Peyer's patch (tissue), 4 donors: Measurements from ENCODE around the gene PFKM. TPM values are rescaled to one million over a fixed set of nuclear protein-coding genes. Genes with fewer than 3 reads are reported as not detected.

ENCODE experiments used
- DNase-seq, 3 donors: peaks; one replicate each; pipeline ENCODE4 v3.0.0-alpha.2; 2017 to 2019
- H3K27ac ChIP-seq, 4 donors: fragments of 200-600 bp; sonication (generic); one replicate each; pipeline ENCODE4 v1.5.1; 2016 to 2019
- H3K27me3 ChIP-seq, 2 donors: fragments of 200-600 bp; sonication (generic); one replicate each; pipeline ENCODE4 v1.5.1; 2019
- H3K36me3 ChIP-seq, 3 donors: fragments of 200-600 bp; sonication (generic); one replicate each; pipeline ENCODE4 v1.5.1; 2016 to 2019
- H3K4me1 ChIP-seq, 4 donors: fragments of 200-600 bp; sonication (generic); one replicate each; pipeline ENCODE4 v1.5.1; 2016 to 2019
- H3K4me3 ChIP-seq, 4 donors: fragments of 200-600 bp; sonication (generic); 1 replicate in 3 of 4; 2 replicates in 1 of 4; pipeline ENCODE4 v1.5.1; 2016 to 2019; ENCODE audit warnings: mild to moderate bottlenecking in 1 of 4
- H3K9me3 ChIP-seq, 4 donors: fragments of 200-600 bp; sonication (generic); one replicate each; pipeline ENCODE4 v1.5.1; 2016 to 2019; ENCODE audit warnings: mild to moderate bottlenecking in 1 of 4
- POLR2A ChIP-seq, 2 donors: fragments of 450-650 bp; IDR thresholded peaks; one replicate each; pipeline ENCODE4 v1.5.1; 2017; ENCODE audit warnings: antibody characterized with exemption in 2 of 2, mild to moderate bottlenecking in 2 of 2, moderate library complexity in 2 of 2
- total RNA-seq, 4 donors: library from RNA; depleted of rRNA; stranded (reverse); fragments of >200 nt; gene quantifications; one replicate each; pipeline ENCODE4 v1.1.0, GENCODE V29; 2016
- TF ChIP-seq, protein P1 (sequence below), 6 experiments: fragments of 450-650 bp in 4 of 6; fragments of 200-600 bp in 2 of 6; sonication (generic) in 1 of 6; IDR thresholded peaks; one replicate each; pipeline ENCODE4 v1.5.1; 2017 to 2019; ENCODE audit warnings: antibody characterized with exemption in 6 of 6, mild to moderate bottlenecking in 3 of 6, moderate library complexity in 1 of 6

Gene PFKM
- total RNA-seq, 4 donors from 2014 or later, result 10.0 to 38.0 (median 27.0) TPM

DNA sequence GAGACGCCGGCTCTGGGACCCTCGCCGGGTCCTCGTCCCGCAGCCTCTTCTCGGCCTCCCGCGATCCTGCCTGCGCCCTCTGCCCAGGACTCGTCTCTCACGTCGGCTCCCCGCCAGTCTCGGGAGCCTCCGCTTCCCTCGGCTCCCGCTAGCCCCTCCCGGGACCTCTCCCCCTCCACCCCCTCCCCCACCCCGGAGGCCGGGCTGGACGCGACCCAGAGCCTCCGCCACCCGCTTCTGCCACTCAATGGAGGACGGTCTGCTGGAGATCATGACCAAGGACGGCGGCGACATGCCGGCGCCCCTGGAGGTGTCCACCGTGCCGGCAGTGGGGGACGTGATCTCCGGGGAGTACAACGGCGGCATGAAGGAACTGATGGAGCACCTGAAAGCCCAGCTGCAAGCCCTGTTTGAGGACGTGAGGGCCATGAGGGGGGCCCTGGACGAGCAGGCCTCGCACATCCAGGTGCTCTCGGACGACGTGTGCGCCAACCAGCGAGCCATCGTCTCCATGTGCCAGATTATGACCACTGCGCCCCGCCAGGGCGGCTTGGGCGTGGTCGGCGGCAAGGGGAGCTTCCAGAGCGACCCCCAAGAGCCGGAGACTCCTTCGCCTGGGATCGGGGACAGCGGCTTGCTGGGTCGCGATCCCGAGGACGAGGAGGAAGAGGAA lies 64.8 kb downstream of the PFKM start:
- H3K36me3 ChIP-seq, result no peaks in the 10 kb centered on the region
- TF ChIP-seq POLR2A (IDR thresholded peaks at IDR 0.05), result no peak
- TF ChIP-seq, protein P1, sequence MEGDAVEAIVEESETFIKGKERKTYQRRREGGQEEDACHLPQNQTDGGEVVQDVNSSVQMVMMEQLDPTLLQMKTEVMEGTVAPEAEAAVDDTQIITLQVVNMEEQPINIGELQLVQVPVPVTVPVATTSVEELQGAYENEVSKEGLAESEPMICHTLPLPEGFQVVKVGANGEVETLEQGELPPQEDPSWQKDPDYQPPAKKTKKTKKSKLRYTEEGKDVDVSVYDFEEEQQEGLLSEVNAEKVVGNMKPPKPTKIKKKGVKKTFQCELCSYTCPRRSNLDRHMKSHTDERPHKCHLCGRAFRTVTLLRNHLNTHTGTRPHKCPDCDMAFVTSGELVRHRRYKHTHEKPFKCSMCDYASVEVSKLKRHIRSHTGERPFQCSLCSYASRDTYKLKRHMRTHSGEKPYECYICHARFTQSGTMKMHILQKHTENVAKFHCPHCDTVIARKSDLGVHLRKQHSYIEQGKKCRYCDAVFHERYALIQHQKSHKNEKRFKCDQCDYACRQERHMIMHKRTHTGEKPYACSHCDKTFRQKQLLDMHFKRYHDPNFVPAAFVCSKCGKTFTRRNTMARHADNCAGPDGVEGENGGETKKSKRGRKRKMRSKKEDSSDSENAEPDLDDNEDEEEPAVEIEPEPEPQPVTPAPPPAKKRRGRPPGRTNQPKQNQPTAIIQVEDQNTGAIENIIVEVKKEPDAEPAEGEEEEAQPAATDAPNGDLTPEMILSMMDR (IDR thresholded peaks at IDR 0.05), result no peak
- peak overlapping the region in 1 of 4 donors; percentile 56 for H3K27ac ChIP-seq
- peak overlapping the region; percentile 56 to 62 (median 60) for H3K4me3 ChIP-seq
- H3K27me3 ChIP-seq, result no peaks in the 10 kb centered on the region
- no peak for DNase-seq
- H3K4me1 ChIP-seq, result peaks cover 0 to 21% (median 5%) of the 10 kb centered on the region in 4 donors
- no peaks in the 10 kb centered on the region for H3K9me3 ChIP-seq

- Histone ChIP-seq H3K4me1 (peaks cover 0 to 21% (median 5%) of the 10 kb centered on the region in 4 donors), H3K36me3 (no peaks in the 10 kb centered on the region), H3K27ac (no peak overlapping the region), H3K27me3 (no peaks in the 10 kb centered on the region), H3K4me3 (peak overlapping the region in 3 of 4 donors; percentile 59 to 62 (median 60)), H3K9me3 (no peaks in the 10 kb centered on the region)
- no peak for TF ChIP-seq POLR2A (IDR thresholded peaks at IDR 0.05)
- TF ChIP-seq, protein P1 (IDR thresholded peaks at IDR 0.05), result no peak
- no peak for DNase-seq
Measured at GRCh38 chr12:48184549-48184922, 65.4 kb downstream of the PFKM start.

DNA sequence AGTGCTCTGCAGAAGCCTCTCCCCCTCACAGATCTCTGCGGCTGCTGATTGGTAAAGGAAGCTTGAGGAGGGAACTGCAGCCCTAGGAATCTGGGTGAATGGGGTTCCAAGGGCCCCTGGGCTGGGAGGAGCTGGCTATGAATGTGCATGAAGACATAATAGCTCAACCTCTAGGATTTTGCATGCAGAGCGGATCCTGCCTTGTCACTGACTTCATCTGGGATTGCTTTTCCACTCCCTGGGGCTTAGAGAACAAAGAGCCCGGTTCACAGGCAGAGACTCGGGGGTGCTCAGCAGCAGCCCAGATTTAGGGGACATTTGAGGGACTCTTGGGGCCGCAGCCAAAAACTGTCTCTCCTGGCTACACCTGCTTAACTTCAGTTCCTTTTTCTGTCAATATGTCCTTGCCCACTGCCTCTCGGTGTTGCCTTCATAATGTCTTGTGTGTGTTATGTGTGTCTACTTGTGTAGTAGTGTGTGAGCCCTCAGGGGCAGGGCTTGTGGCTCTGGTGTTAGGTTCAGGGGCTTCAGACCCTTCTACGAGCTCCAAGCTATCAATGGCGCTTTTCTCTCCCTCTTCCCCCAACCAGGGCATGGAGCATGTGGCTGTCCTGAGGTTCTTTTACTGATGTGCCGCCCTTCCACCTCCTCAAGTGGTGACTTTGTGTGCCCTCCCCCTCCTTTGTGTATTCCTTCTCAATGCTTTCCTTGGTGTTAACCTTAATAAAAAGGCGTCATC lies 66.2 kb downstream of the PFKM start:
- Histone ChIP-seq H3K4me1 (peaks cover 0 to 21% (median 5%) of the 10 kb centered on the region in 4 donors), H3K36me3 (no peaks in the 10 kb centered on the region), H3K9me3 (no peaks in the 10 kb centered on the region), H3K4me3 (no peak overlapping the region), H3K27me3 (no peaks in the 10 kb centered on the region), H3K27ac (no peak overlapping the region)
- DNase-seq, result no peak
- no peak for TF ChIP-seq POLR2A (IDR thresholded peaks at IDR 0.05)
- TF ChIP-seq, protein P1 (IDR thresholded peaks at IDR 0.05), result no peak

DNA sequence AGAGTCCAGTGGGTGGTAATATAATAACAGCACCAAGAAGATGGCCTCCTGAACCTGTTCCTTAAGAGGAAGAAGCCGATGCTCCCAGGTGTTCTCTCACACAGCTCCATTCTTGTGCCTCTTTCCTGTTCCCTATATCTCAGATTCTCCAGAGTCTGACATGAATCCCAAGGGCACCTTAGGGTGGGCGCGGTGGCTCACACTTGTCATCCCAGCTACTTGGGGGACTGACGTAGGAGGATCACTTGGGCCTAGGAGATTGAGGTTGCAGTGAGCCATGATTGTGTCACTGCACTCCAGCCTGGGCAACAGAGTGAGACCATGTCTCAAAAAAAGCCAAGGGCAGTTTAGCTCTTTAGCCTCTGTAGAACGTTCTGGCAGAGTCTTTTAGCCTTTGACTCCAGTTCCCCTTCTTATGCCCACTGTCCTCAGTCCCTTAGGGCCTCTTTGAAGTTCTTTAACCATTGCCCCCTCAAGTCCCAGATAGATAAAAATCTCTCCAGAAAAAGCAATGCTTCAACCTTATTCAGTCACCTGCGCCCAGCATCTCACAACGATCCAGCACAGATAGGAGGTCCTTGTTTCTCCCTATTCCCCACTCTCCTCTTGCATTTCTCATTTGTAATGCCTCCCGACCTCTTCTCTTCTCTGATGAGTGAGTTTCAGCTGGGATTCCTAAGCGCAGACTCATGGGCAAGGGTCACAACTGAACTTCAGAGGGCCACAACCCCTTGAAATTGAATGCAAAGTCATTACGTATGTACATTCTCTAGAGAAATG lies 68.9 kb downstream of the PFKM start:
- H3K36me3 ChIP-seq, result no peaks in the 10 kb centered on the region
- H3K27me3 ChIP-seq, result no peaks in the 10 kb centered on the region
- H3K4me3 ChIP-seq, result no peak overlapping the region
- no peaks in the 10 kb centered on the region for H3K9me3 ChIP-seq
- no peak overlapping the region for H3K27ac ChIP-seq
- no peak for TF ChIP-seq POLR2A (IDR thresholded peaks at IDR 0.05)
- TF ChIP-seq, protein P1 (IDR thresholded peaks at IDR 0.05), result no peak
- peaks cover 0 to 15% (median 5%) of the 10 kb centered on the region in 4 donors for H3K4me1 ChIP-seq
- DNase-seq, result no peak

- no peak overlapping the region for H3K27ac ChIP-seq
- DNase-seq, result peak in 2 of 3 donors; percentile 68 to 93
- H3K27me3 ChIP-seq, result no peaks in the 10 kb centered on the region
- no peak overlapping the region for H3K4me3 ChIP-seq
- H3K36me3 ChIP-seq, result no peaks in the 10 kb centered on the region
- H3K9me3 ChIP-seq, result no peaks in the 10 kb centered on the region
- no peak for TF ChIP-seq POLR2A (IDR thresholded peaks at IDR 0.05)
- TF ChIP-seq, protein P1 (IDR thresholded peaks at IDR 0.05), result peak; percentile 71 to 88 (median 86)
- H3K4me1 ChIP-seq, result peaks cover 0 to under 1% (median under 1%) of the 10 kb centered on the region in 4 donors
Measured at GRCh38 chr12:48189331-48190125, 70.4 kb downstream of the PFKM start.
